ENCODE data around the gene SPANXB1. TPM values are rescaled to one million over a fixed set of nuclear protein-coding genes. Genes with fewer than 3 reads are reported as not detected.

SPANXB1 gene
- total RNA-seq, result not detected in 2 replicates

GRCh38 chrX:141002568-141002967, at the start of gene SPANXB1:
Gene SPANXB1, plus strand, starts transcription at chrX:141002594. Its CDS starts 100 bp downstream, at chrX:141002694.

Other genes starting within 250 kb of the SPANXB1 start
- gene LDOC1, start 174.5 kb downstream of the SPANXB1 start, total RNA-seq, result 6.2 and 17.4 TPM in 2 replicates
- not detected in 2 replicates for gene SPANXC, start 239.9 kb downstream of the SPANXB1 start, total RNA-seq

All from airway epithelial cell (primary cell).